ENCODE results near the gene KDM6A.
"Not testable (repeated sequence)": the region's sequence is repeated elsewhere in the genome, so short reads cannot be mapped to it uniquely, and the experiment has no call there.

The KDM6A gene

DNA sequence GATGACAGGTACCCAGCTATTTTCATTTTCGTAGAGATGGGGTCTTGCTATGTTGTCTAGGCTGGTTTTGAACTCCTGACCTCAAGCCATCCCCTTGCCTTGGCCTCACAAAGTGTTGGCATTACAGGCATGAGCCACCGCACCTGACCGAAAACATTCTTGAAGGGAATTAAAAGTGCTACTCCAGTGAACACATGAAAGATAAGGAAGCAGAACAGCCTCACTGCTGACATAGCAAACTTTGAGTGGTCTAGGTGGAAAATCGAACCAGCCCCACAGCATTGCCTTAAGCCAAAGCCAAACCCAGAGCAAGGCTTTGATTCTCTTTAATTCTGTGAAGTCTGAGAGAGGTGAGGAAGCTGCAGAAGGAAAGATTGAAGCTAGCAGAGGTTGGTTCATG, 65.1 kb downstream of the KDM6A start:
- H3K18ac ChIP-seq (ENCODE audit: low read depth in 1 of 2, low read length in 2 of 2) = no peak overlapping the region
- no peak for DNase-seq
- H3K79me1 ChIP-seq (replicated peaks; ENCODE audit: low read length, poor library complexity, severe bottlenecking) = no peaks in the 10 kb centered on the region
- no peaks in the 10 kb centered on the region for H3K27me3 ChIP-seq (ENCODE audit: control insufficient read depth in 1 of 2, insufficient read depth in 1 of 2, low read length in 2 of 2)
- no peak overlapping the region for H2AK5ac ChIP-seq (ENCODE audit: low read length, severe bottlenecking)
- H3K27ac ChIP-seq (ENCODE audit: low read length, poor library complexity, severe bottlenecking) = peak overlapping the region; percentile 35
- H4K8ac ChIP-seq (ENCODE audit: low read length) = no peak overlapping the region
- H2BK15ac ChIP-seq (ENCODE audit: low read depth, poor library complexity, severe bottlenecking) = no peak overlapping the region
- no peak overlapping the region for H2BK12ac ChIP-seq (ENCODE audit: low read length in 2 of 2)
- no peak overlapping the region for H3K4me2 ChIP-seq (ENCODE audit: low read length, poor library complexity, severe bottlenecking)
- no peak overlapping the region for H4K91ac ChIP-seq (ENCODE audit: low read length)
- H3K4me1 ChIP-seq (ENCODE audit: control insufficient read depth, insufficient read depth, low read depth, low read length) = peaks cover 3% of the 10 kb centered on the region
- H2BK5ac ChIP-seq (ENCODE audit: low read depth, low read length, poor library complexity, severe bottlenecking) = no peak overlapping the region
- H3K14ac ChIP-seq (ENCODE audit: low read length in 2 of 2) = no peak overlapping the region
- no peak overlapping the region for H2BK120ac ChIP-seq (ENCODE audit: low read depth, low read length)
- WGBS = 100% methylated on average over 4 of the region's 4 CpGs
- H3K9ac ChIP-seq (ENCODE audit: low read length) = no peak overlapping the region
- H3K36me3 ChIP-seq (ENCODE audit: control insufficient read depth in 1 of 2, insufficient read depth in 2 of 2, low read depth in 1 of 2, low read length in 2 of 2) = no peaks in the 10 kb centered on the region
- H3K23ac ChIP-seq (ENCODE audit: low read length in 2 of 2) = no peak overlapping the region
- H3K9me3 ChIP-seq (ENCODE audit: control insufficient read depth, low read length) = no peaks in the 10 kb centered on the region
- no peak overlapping the region for H3K4ac ChIP-seq (ENCODE audit: low read depth in 1 of 2, low read length in 2 of 2)
- no peak overlapping the region for H3K4me3 ChIP-seq (ENCODE audit: insufficient read depth in 1 of 2, low read depth in 1 of 2, low read length in 2 of 2)
- H2AFZ ChIP-seq (ENCODE audit: low read depth, low read length) = no peak overlapping the region

DNA sequence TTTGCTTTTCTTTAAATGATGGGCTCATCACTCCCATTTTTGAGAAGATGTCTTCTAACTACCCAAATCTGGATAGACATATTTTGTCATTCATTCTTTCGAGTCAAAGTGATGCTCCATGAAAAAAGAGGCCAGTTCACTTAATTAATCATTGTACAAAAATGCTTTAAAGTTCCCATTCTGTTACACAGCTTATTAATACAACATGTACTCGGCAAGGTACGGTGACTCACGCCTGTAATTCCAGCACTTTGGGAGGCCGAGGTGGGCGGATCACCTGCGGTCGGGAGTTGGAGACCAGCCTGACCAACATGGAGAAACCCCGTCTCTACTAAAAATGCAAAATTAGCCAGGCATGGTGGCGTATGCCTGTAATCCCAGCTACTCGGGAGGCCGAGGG, 67.6 kb downstream of the KDM6A start:
- not testable (repeated sequence) for H3K4ac ChIP-seq (ENCODE audit: low read depth in 1 of 2, low read length in 2 of 2); H4K8ac ChIP-seq (ENCODE audit: low read length); H2AFZ ChIP-seq (ENCODE audit: low read depth, low read length); H2BK120ac ChIP-seq (ENCODE audit: low read depth, low read length); H2BK12ac ChIP-seq (ENCODE audit: low read length in 2 of 2); H3K23ac ChIP-seq (ENCODE audit: low read length in 2 of 2); H2BK15ac ChIP-seq (ENCODE audit: low read depth, poor library complexity, severe bottlenecking); H3K4me3 ChIP-seq (ENCODE audit: insufficient read depth in 1 of 2, low read depth in 1 of 2, low read length in 2 of 2); H3K27me3 ChIP-seq (ENCODE audit: control insufficient read depth in 1 of 2, insufficient read depth in 1 of 2, low read length in 2 of 2); H2BK5ac ChIP-seq (ENCODE audit: low read depth, low read length, poor library complexity, severe bottlenecking); H3K4me1 ChIP-seq (ENCODE audit: control insufficient read depth, insufficient read depth, low read depth, low read length); H3K27ac ChIP-seq (ENCODE audit: low read length, poor library complexity, severe bottlenecking); H4K91ac ChIP-seq (ENCODE audit: low read length); H3K14ac ChIP-seq (ENCODE audit: low read length in 2 of 2); H3K79me1 ChIP-seq (replicated peaks; ENCODE audit: low read length, poor library complexity, severe bottlenecking); H3K18ac ChIP-seq (ENCODE audit: low read depth in 1 of 2, low read length in 2 of 2); H3K4me2 ChIP-seq (ENCODE audit: low read length, poor library complexity, severe bottlenecking); H3K9ac ChIP-seq (ENCODE audit: low read length); H2AK5ac ChIP-seq (ENCODE audit: low read length, severe bottlenecking); DNase-seq; H3K36me3 ChIP-seq (ENCODE audit: control insufficient read depth in 1 of 2, insufficient read depth in 2 of 2, low read depth in 1 of 2, low read length in 2 of 2)
- over 99% methylated on average over 12 of the region's 12 CpGs for WGBS
- H3K9me3 ChIP-seq (ENCODE audit: control insufficient read depth, low read length) = peaks cover 10% of the 10 kb centered on the region

DNA sequence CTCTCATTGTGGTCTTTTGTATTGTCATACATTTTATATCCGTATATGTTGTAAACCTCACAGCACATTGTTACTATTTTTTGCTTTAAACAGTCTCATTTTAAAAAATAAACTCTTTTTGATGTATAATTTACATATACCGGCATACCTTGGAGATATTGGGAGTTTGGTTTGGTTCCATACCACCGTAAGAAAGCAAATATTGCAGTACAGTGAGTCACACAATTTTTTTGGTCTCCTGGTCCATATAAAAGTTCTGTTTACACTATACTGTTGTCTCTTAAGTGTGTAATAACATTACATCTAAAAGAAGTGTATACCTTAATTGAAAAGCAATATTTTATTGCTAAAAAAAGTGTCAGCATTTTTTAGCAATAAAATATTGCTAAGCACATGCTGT, 70.0 kb downstream of the KDM6A start:
- no peaks in the 10 kb centered on the region for H3K79me1 ChIP-seq (replicated peaks; ENCODE audit: low read length, poor library complexity, severe bottlenecking)
- WGBS = no CpG with 5 or more reads among the region's 3 CpGs
- H3K36me3 ChIP-seq (ENCODE audit: control insufficient read depth in 1 of 2, insufficient read depth in 2 of 2, low read depth in 1 of 2, low read length in 2 of 2) = no peaks in the 10 kb centered on the region
- H2AFZ ChIP-seq (ENCODE audit: low read depth, low read length) = no peak overlapping the region
- peaks cover 26% of the 10 kb centered on the region for H3K9me3 ChIP-seq (ENCODE audit: control insufficient read depth, low read length)
- no peak overlapping the region for H3K14ac ChIP-seq (ENCODE audit: low read length in 2 of 2)
- peaks cover under 1% of the 10 kb centered on the region for H3K4me1 ChIP-seq (ENCODE audit: control insufficient read depth, insufficient read depth, low read depth, low read length)
- H2AK5ac ChIP-seq (ENCODE audit: low read length, severe bottlenecking) = no peak overlapping the region
- H3K4ac ChIP-seq (ENCODE audit: low read depth in 1 of 2, low read length in 2 of 2) = no peak overlapping the region
- no peak for DNase-seq
- no peak overlapping the region for H3K27ac ChIP-seq (ENCODE audit: low read length, poor library complexity, severe bottlenecking)
- H4K8ac ChIP-seq (ENCODE audit: low read length) = no peak overlapping the region
- H3K27me3 ChIP-seq (ENCODE audit: control insufficient read depth in 1 of 2, insufficient read depth in 1 of 2, low read length in 2 of 2) = no peaks in the 10 kb centered on the region
- H3K23ac ChIP-seq (ENCODE audit: low read length in 2 of 2) = no peak overlapping the region
- no peak overlapping the region for H3K18ac ChIP-seq (ENCODE audit: low read depth in 1 of 2, low read length in 2 of 2)
- no peak overlapping the region for H2BK5ac ChIP-seq (ENCODE audit: low read depth, low read length, poor library complexity, severe bottlenecking)
- no peak overlapping the region for H2BK15ac ChIP-seq (ENCODE audit: low read depth, poor library complexity, severe bottlenecking)
- H4K91ac ChIP-seq (ENCODE audit: low read length) = no peak overlapping the region
- no peak overlapping the region for H3K9ac ChIP-seq (ENCODE audit: low read length)
- H3K4me3 ChIP-seq (ENCODE audit: insufficient read depth in 1 of 2, low read depth in 1 of 2, low read length in 2 of 2) = no peak overlapping the region
- H2BK120ac ChIP-seq (ENCODE audit: low read depth, low read length) = no peak overlapping the region
- no peak overlapping the region for H2BK12ac ChIP-seq (ENCODE audit: low read length in 2 of 2)
- H3K4me2 ChIP-seq (ENCODE audit: low read length, poor library complexity, severe bottlenecking) = no peak overlapping the region

DNA sequence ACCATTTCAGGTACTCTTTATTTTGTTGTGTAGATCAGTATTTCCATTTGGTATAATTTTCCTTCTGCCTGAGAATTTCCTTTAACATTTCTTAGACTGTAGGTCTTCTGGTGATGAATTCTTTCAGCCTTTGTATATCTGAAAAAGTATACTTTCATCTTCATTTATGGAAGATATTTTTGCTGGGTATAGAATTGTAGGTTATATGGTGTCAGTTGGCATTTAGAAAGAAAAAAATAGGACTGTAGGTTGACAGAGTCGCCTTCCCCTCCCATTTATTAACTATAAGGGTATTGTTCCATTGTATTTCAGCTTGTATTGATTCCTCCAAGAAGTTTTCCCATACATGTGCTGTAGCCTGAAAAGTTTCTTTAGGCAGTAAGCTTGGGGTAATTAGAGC, 71.9 kb downstream of the KDM6A start:
- H3K4me3 ChIP-seq (ENCODE audit: insufficient read depth in 1 of 2, low read depth in 1 of 2, low read length in 2 of 2) = no peak overlapping the region
- no peak overlapping the region for H3K23ac ChIP-seq (ENCODE audit: low read length in 2 of 2)
- no peaks in the 10 kb centered on the region for H3K4me1 ChIP-seq (ENCODE audit: control insufficient read depth, insufficient read depth, low read depth, low read length)
- H2BK5ac ChIP-seq (ENCODE audit: low read depth, low read length, poor library complexity, severe bottlenecking) = no peak overlapping the region
- no peak overlapping the region for H2AK5ac ChIP-seq (ENCODE audit: low read length, severe bottlenecking)
- H3K18ac ChIP-seq (ENCODE audit: low read depth in 1 of 2, low read length in 2 of 2) = no peak overlapping the region
- no peak overlapping the region for H2BK12ac ChIP-seq (ENCODE audit: low read length in 2 of 2)
- no peak overlapping the region for H3K4ac ChIP-seq (ENCODE audit: low read depth in 1 of 2, low read length in 2 of 2)
- no peak overlapping the region for H4K91ac ChIP-seq (ENCODE audit: low read length)
- no peak overlapping the region for H2AFZ ChIP-seq (ENCODE audit: low read depth, low read length)
- H3K4me2 ChIP-seq (ENCODE audit: low read length, poor library complexity, severe bottlenecking) = no peak overlapping the region
- H4K8ac ChIP-seq (ENCODE audit: low read length) = no peak overlapping the region
- WGBS = no CpG with 5 or more reads among the region's 1 CpG
- H3K9ac ChIP-seq (ENCODE audit: low read length) = no peak overlapping the region
- no peaks in the 10 kb centered on the region for H3K79me1 ChIP-seq (replicated peaks; ENCODE audit: low read length, poor library complexity, severe bottlenecking)
- no peaks in the 10 kb centered on the region for H3K27me3 ChIP-seq (ENCODE audit: control insufficient read depth in 1 of 2, insufficient read depth in 1 of 2, low read length in 2 of 2)
- H3K27ac ChIP-seq (ENCODE audit: low read length, poor library complexity, severe bottlenecking) = no peak overlapping the region
- H2BK120ac ChIP-seq (ENCODE audit: low read depth, low read length) = no peak overlapping the region
- no peaks in the 10 kb centered on the region for H3K36me3 ChIP-seq (ENCODE audit: control insufficient read depth in 1 of 2, insufficient read depth in 2 of 2, low read depth in 1 of 2, low read length in 2 of 2)
- no peak overlapping the region for H2BK15ac ChIP-seq (ENCODE audit: low read depth, poor library complexity, severe bottlenecking)
- no peak overlapping the region for H3K14ac ChIP-seq (ENCODE audit: low read length in 2 of 2)
- H3K9me3 ChIP-seq (ENCODE audit: control insufficient read depth, low read length) = peaks cover 26% of the 10 kb centered on the region
- no peak for DNase-seq

All from mesenchymal stem cell (in vitro differentiated cells and primary cell).